K562 treated with DMSO at 1 percent for 48 hours (cell line): ENCODE results near the gene NFASC. TPM values are rescaled to one million over a fixed set of nuclear protein-coding genes. Genes with fewer than 3 reads are reported as not detected.

Experiments used
- total RNA-seq: library from RNA; unstranded; fragments of 300-600 nt; gene quantifications from 2 replicates; pipeline ENCODE4 v1.2.3, GENCODE V29; 2022; ENCODE audit warnings: low replicate concordance; ENCODE audit errors: extremely low read depth

Gene NFASC
- total RNA-seq, result not detected in 2 replicates

GRCh38 chr1:204870160-204870912 is at the start of gene NFASC:
TSS of gene NFASC (plus strand) at chr1:204870862. CDS start at chr1:204944316, 73,454 bp downstream.

DNA sequence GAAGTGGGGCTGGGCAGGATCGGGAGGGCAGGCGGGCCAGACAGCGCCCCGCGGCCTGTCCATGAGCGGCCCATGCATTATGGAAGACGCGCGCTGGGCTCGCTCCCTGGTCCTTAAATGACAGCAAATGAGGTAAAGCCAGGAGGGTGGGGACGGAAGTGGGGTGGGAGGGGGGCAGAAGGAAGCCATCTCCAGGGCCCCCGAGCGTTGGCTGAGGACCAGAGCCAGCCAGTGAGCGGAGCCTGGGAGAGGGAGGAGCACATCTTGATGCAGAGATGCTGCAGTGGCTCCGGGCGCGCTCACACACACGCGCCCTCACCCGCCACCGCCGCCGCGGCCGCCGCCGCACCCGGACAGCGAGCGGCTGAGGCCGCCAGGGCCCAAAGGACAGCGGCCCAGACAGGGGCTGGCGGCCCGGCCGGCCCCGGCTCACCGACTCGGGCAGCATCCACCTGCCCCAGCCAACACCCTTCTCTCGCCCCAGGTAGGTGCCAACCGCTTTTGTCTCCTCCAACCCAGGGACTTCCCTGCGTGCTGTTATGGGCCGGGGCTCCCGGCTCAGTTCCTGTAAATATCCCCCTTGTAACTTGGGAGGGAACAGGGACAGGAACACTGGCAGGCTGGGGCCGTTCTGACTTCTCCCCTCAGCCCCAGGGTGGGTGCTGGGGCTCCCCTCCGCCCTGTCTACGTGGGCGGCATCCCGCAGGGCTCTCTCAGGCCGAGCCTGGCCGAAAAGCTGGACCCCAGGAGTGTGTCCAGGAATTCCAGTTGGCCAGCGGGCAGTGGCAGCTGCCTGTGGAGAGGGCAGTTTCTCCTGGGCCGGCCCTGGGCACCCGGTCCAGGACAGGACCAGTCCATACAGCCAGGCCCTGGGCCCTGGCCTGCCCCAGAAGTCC is 172.5 kb downstream of the NFASC start, which contains the start of gene CNTN2:
Gene CNTN2, plus strand, starts transcription at position 302 of the 896 bp plus-strand sequence. CDS start 9,974 bp downstream, outside the sequence.

Other genes starting within 250 kb of the NFASC start
- not detected in 2 replicates for gene LRRN2, start 185.1 kb upstream of the NFASC start, total RNA-seq
- gene CNTN2, start 172.3 kb downstream of the NFASC start, total RNA-seq, result not detected in 2 replicates
- not detected in 2 replicates for gene TMEM81, start 213.6 kb downstream of the NFASC start, total RNA-seq